Parathyroid adenoma (tissue), 2 donors: ENCODE results near the gene STX8.

Experiments
- H2AFZ ChIP-seq: fragments of 300-600 bp; sonication (generic); one replicate; pipeline ENCODE4 v1.7.0; 2017; ENCODE audit warnings: antibody characterized with exemption, mild to moderate bottlenecking
- H3K27ac ChIP-seq: fragments of 300-600 bp; sonication (generic); one replicate; pipeline ENCODE4 v1.7.0; 2017
- H3K27me3 ChIP-seq: fragments of 300-600 bp; sonication (generic); one replicate; pipeline ENCODE4 v1.7.0; 2017; ENCODE audit warnings: low read length; ENCODE audit not compliant: control insufficient read depth, insufficient read depth
- H3K36me3 ChIP-seq: fragments of 300-600 bp; sonication (generic); one replicate; pipeline ENCODE4 v1.7.0; 2017; ENCODE audit warnings: low read length; ENCODE audit not compliant: control insufficient read depth, insufficient read depth
- H3K4me1 ChIP-seq: fragments of 300-600 bp; sonication (generic); one replicate; pipeline ENCODE4 v1.7.0; 2017; ENCODE audit warnings: control low read depth
- H3K4me2 ChIP-seq: fragments of 300-600 bp; sonication (generic); one replicate; pipeline ENCODE4 v1.7.0; 2017; ENCODE audit warnings: low read length
- H3K4me3 ChIP-seq: fragments of 300-600 bp; sonication (generic); one replicate; pipeline ENCODE4 v1.7.0; 2017; ENCODE audit warnings: low read depth, low read length
- H3K79me2 ChIP-seq: fragments of 300-600 bp; sonication (generic); one replicate; pipeline ENCODE4 v1.7.0; 2017; ENCODE audit warnings: control low read depth
- H3K9ac ChIP-seq: fragments of 300-600 bp; sonication (generic); one replicate; pipeline ENCODE4 v1.7.0; 2017; ENCODE audit warnings: mild to moderate bottlenecking
- H3K9me3 ChIP-seq: fragments of 300-600 bp; sonication (generic); one replicate; pipeline ENCODE4 v1.7.0; 2017; ENCODE audit warnings: low read length; ENCODE audit not compliant: control insufficient read depth
- TF ChIP-seq, protein P1 (sequence below): fragments of 300-600 bp; sonication (generic); IDR thresholded peaks from one replicate; pipeline ENCODE4 v1.7.0; 2017; ENCODE audit warnings: antibody characterized with exemption, mild to moderate bottlenecking
- donor health status: primary hyperparathyroidism.

Gene STX8

DNA sequence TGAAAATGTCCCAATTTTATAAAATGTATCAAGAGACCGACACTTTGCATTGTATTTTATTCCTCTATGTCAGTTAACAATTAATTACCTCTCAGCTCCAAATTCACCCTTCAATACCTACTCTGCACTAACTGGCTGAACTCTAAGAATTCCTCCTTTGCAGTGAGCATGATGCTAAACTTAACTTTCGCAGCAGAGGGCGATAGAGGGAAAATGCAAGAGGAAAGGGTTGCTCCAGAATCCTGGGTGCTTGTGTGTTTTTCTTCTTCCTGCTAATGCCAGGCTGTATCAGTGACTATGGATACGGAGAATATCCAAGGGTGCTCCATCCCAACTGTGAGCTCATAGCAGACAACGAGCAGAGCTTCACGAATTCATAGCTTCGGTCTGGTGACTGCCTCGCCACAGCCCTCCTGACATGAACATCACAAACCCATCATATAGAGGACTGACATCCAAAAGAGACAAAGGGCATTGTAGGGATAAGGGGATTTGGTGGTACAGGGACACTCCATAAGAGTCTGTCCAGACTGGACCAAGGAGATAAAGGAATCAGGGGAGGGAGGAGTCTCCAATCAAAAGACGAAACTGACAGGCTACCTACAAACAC is 172.9 kb downstream of the STX8 start:
- no peak overlapping the region for H2AFZ ChIP-seq
- H3K9me3 ChIP-seq: no peaks in the 10 kb centered on the region
- no peaks in the 10 kb centered on the region for H3K27me3 ChIP-seq
- no peaks in the 10 kb centered on the region for H3K4me1 ChIP-seq
- H3K36me3 ChIP-seq: no peaks in the 10 kb centered on the region
- H3K27ac ChIP-seq: no peak overlapping the region
- H3K79me2 ChIP-seq: no peaks in the 10 kb centered on the region
- no peak overlapping the region for H3K4me3 ChIP-seq
- TF ChIP-seq, protein P1, sequence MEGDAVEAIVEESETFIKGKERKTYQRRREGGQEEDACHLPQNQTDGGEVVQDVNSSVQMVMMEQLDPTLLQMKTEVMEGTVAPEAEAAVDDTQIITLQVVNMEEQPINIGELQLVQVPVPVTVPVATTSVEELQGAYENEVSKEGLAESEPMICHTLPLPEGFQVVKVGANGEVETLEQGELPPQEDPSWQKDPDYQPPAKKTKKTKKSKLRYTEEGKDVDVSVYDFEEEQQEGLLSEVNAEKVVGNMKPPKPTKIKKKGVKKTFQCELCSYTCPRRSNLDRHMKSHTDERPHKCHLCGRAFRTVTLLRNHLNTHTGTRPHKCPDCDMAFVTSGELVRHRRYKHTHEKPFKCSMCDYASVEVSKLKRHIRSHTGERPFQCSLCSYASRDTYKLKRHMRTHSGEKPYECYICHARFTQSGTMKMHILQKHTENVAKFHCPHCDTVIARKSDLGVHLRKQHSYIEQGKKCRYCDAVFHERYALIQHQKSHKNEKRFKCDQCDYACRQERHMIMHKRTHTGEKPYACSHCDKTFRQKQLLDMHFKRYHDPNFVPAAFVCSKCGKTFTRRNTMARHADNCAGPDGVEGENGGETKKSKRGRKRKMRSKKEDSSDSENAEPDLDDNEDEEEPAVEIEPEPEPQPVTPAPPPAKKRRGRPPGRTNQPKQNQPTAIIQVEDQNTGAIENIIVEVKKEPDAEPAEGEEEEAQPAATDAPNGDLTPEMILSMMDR: no peak
- H3K4me2 ChIP-seq: no peak overlapping the region
- H3K9ac ChIP-seq: no peak overlapping the region

DNA sequence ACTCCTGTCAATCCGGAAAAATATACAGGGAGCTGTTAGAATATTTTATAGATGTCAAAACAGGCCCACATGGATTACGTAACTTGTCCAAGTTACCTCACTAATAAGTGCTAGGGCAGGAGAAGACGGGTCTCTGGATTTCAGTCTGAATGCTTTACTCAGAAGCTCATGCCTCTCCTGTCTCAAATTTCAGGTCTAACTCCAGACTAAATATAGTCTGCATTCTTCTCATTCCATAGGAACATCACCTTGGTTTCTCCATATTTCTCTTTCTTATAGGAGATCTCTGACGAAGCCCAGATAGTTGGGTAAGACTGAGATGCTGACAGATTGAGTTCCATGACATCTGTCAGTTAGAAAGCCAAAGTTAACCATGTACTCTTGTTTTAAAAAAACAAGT is 174.2 kb downstream of the STX8 start:
- no peak overlapping the region for H2AFZ ChIP-seq
- no peak overlapping the region for H3K4me2 ChIP-seq
- H3K9me3 ChIP-seq: no peaks in the 10 kb centered on the region
- H3K9ac ChIP-seq: no peak overlapping the region
- H3K79me2 ChIP-seq: no peaks in the 10 kb centered on the region
- no peaks in the 10 kb centered on the region for H3K36me3 ChIP-seq
- TF ChIP-seq, protein P1: no peak
- no peaks in the 10 kb centered on the region for H3K4me1 ChIP-seq
- H3K27ac ChIP-seq: no peak overlapping the region
- no peaks in the 10 kb centered on the region for H3K27me3 ChIP-seq
- H3K4me3 ChIP-seq: no peak overlapping the region

DNA sequence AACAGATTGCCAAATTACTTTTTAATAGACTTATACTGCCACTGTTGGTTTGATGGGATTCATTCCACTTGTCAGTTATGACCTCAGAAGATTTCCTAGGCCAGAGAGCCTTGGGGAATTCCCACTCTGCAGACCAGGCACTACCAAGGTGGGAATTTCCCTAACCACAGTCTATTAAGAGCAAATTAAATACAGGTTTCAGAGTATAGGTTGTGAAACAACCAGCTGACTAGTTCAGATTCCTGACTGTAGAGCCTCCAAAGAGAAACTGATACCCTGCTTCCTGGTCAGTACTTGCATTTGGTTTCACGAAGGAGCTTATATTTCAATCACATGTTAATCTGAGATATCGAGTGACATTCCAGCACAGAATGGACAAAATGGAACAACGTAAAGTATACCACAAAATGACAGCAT is 186.5 kb downstream of the STX8 start:
- Histone ChIP-seq H3K27me3 (no peaks in the 10 kb centered on the region), H3K79me2 (no peaks in the 10 kb centered on the region), H2AFZ (no peak overlapping the region), H3K9me3 (no peaks in the 10 kb centered on the region), H3K4me2 (no peak overlapping the region), H3K9ac (no peak overlapping the region), H3K4me1 (no peaks in the 10 kb centered on the region), H3K4me3 (no peak overlapping the region), H3K27ac (no peak overlapping the region), H3K36me3 (no peaks in the 10 kb centered on the region)
- TF ChIP-seq, protein P1: no peak

DNA sequence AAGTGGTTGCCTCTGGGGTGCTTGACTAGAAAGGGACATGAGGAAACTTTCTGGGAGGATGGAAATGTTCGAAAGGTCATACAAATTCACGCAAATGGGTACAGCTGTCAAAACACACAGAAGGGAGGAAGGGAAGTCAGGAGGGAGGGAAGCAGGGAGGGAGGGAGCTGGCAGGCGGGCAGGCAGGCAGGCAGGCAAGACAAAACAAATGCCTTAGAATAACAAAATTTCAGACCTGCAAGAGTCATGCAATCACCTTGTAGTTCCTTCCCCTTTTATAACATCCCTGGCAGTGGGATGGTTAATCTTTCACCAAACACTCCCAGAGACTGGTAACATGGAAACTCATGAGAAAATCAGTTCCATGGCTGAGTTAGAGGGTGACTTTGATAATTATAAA is 189.2 kb downstream of the STX8 start:
- Histone ChIP-seq H3K27ac (no peak overlapping the region), H3K36me3 (no peaks in the 10 kb centered on the region), H3K9ac (no peak overlapping the region), H3K4me1 (no peaks in the 10 kb centered on the region), H3K4me3 (no peak overlapping the region), H3K9me3 (no peaks in the 10 kb centered on the region), H2AFZ (no peak overlapping the region), H3K27me3 (no peaks in the 10 kb centered on the region), H3K79me2 (no peaks in the 10 kb centered on the region), H3K4me2 (no peak overlapping the region)
- TF ChIP-seq, protein P1: no peak

DNA sequence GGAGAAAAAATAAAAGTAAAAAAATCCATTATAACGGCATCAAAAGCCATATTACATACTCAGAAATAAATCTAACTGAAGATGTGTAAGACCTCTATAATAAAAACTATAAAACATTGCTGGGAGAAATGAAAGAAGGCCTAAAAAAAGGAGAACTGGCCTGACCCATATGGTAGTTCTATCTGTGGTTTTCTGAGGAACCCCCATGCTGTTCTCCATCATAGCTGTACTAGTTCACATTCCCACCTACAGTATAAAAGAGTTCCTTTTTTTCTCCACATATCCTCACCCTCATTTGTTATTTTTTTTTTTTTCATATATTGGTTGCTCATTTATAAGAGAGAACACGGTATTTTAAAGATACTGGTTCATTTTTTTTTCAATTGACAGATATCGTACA is 191.8 kb downstream of the STX8 start:
- H3K9me3 ChIP-seq: no peaks in the 10 kb centered on the region
- H3K4me2 ChIP-seq: no peak overlapping the region
- no peak overlapping the region for H2AFZ ChIP-seq
- no peak overlapping the region for H3K27ac ChIP-seq
- no peaks in the 10 kb centered on the region for H3K79me2 ChIP-seq
- no peaks in the 10 kb centered on the region for H3K27me3 ChIP-seq
- H3K4me3 ChIP-seq: no peak overlapping the region
- H3K36me3 ChIP-seq: no peaks in the 10 kb centered on the region
- H3K4me1 ChIP-seq: no peaks in the 10 kb centered on the region
- TF ChIP-seq, protein P1: no peak
- H3K9ac ChIP-seq: no peak overlapping the region
